GM18526 (cell line): Measurements from ENCODE around the gene TMEM135.

ENCODE experiments used
- POLR2A ChIP-seq: IDR thresholded peaks from 3 replicates; pipeline ENCODE4 v1.6.1; 2011; ENCODE audit not compliant: insufficient read length; ENCODE audit errors: extremely low read depth

TMEM135 gene

DNA sequence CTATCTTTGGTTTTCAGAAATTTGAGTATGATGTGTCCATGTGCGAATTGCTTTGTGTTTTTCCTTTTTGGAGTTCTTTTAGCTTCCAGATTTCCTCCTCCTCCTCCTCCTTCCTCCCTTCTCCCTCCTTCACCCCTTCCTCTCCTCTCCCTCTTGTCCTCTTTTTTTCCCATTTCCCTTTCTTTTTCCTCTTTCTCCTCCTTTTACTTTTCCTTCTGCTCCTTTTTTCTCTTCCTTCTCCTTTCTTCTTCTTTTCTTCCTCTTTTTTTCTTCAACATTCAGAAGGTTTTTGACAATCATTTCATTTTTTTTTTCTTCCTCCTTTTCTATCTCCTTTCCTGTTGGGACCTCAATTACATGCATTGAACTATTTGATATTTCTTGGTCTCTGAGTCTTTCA, 104.9 kb downstream of the TMEM135 start:
- no peak for TF ChIP-seq POLR2A

GRCh38 chr11:87143641-87144040, 105.9 kb downstream of the TMEM135 start:
- TF ChIP-seq POLR2A = no peak

- no peak for TF ChIP-seq POLR2A
Measured at GRCh38 chr11:87144252-87144651, 106.5 kb downstream of the TMEM135 start.

DNA sequence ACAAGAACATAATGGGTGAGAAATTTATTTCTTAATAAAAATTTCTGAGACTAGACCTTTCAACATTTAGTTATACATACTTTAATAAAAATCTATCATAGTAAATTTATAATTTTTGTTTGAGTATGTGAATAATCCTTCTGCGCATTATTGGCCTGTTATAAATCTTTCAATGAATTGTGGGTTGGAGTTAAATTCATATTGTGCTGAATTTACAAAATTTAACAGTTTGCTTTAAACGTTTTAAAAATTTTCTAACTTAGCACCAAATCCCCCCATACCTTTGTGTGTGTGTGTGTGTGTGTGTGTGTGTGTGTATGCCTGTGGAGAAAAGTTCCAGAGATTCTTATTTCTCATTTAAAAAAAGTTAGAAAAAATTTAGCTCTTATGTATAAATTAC, 111.0 kb downstream of the TMEM135 start:
- no peak for TF ChIP-seq POLR2A

DNA sequence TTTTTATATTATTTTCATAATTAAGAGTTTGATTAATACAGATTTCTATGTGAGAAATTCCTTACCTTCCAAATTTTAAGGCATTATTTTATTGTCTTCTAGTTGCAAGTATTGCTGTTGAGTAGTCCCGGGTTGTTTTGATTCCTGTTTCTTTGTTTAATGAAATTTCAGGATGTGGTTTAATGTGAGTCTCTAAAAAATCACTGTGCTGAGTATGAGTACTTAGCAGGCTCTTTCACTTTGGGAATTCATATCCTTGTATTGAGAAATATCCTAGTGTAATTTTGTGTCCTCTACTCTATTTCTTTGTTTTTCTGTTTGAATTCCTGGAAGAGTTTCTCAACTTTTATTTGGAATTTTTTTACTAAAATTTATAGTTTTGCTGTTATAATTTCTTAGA, 113.2 kb downstream of the TMEM135 start:
- TF ChIP-seq POLR2A = no peak

DNA sequence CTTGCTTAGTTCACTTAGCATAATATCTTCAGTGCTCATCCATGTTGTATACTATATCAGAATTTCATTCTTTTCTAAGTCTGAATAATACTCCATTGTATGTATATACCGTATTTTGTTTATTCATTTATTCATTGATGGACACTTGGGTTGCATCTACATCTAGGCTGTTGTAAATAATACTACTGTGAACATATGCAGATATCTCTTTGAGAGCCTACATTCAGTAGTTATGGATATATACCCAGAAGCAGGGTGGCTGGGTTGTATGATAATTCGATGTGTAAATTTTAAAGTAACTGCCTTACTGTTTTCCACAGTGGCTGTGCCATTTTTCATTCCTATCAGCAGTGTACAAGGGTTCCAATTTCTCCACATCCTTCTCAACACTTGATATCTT, 116.5 kb downstream of the TMEM135 start:
- no peak for TF ChIP-seq POLR2A

DNA sequence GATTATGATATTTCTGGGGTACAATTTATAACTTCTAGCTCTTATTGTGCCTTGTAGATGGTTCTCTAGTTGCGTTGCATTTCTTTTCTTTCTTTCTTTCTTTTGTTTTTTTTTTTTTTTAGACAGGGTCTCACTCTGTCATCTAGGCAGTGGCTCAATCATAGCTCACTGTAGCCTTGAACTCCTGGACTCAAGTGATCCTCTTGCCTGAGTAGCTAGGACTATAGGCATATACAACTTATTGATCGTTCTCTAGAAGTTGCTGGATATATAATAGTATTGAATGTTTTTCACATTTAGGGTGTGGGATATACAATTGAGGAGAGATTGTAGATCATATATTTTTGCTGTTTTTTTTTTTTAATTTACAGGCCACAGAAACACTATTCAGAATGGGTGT, 119.2 kb downstream of the TMEM135 start:
- TF ChIP-seq POLR2A = no peak

GRCh38 chr11:87173185-87174039, 135.7 kb downstream of the TMEM135 start:
- TF ChIP-seq POLR2A = no peak

DNA sequence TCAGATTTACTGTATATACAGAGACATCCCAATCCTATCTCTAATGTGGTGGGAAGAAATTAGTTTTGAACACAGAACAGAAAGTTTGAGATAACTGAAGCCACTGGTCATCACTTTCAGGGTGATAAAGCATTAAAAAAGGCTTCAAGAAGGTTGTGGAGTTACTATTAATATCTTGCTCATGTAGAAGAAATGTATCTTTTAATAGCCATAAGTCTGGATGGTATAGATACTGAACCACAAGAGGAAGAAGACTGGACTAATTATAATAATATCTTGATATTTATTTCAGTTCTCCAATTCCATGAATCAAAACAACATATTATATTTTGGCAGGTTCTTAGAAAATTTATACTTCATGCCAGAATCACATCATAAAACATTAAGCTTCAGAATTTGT, 137.1 kb downstream of the TMEM135 start:
- no peak for TF ChIP-seq POLR2A

DNA sequence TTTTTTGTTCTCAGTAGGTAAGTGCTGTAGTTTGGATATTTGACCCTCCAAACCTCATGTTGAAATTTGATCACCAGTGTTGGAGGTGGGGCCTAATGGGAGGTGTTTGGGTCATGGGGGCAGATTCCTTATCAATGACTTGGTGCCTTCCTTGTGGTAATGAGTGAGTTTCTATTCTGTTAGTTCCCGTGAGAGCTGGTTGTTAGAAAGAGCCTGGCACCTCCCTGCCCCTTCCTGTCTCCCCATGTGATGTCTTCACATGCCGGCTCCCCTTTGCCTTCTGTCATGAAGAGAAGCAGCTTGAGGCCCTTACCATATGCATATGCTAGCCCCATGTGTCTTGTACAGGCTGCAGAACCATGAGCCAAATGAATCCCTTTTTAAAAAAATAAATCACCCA, 138.3 kb downstream of the TMEM135 start:
- TF ChIP-seq POLR2A = no peak

DNA sequence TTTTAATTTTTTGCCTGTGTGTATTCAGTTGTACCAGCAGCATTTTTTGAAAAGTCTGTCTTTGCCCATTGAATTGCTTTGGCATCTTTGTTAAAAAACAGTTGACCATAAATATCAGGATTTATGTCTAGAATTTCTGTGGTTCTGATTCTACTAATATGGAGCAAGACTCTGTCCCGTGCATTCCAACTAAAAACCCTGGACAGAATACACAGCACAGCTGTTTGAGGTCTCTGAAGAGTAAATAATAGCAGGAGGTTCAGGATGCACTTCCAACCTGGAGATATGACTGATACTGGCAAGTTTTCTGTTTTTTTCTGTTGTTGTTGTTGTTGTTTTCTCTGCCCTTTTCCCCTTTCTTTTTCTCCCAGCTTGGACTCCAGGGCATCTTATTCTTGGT, 141.9 kb downstream of the TMEM135 start:
- no peak for TF ChIP-seq POLR2A

- no peak for TF ChIP-seq POLR2A
Measured at GRCh38 chr11:87180742-87181141, 143.0 kb downstream of the TMEM135 start.

- TF ChIP-seq POLR2A = no peak
Measured at GRCh38 chr11:87181143-87181542, 143.4 kb downstream of the TMEM135 start.

- no peak for TF ChIP-seq POLR2A
Measured at GRCh38 chr11:87185228-87185627, 147.5 kb downstream of the TMEM135 start.

GRCh38 chr11:87187076-87187475, 149.3 kb downstream of the TMEM135 start:
- TF ChIP-seq POLR2A = no peak

- no peak for TF ChIP-seq POLR2A
Measured at GRCh38 chr11:87187930-87188329, 150.2 kb downstream of the TMEM135 start.

DNA sequence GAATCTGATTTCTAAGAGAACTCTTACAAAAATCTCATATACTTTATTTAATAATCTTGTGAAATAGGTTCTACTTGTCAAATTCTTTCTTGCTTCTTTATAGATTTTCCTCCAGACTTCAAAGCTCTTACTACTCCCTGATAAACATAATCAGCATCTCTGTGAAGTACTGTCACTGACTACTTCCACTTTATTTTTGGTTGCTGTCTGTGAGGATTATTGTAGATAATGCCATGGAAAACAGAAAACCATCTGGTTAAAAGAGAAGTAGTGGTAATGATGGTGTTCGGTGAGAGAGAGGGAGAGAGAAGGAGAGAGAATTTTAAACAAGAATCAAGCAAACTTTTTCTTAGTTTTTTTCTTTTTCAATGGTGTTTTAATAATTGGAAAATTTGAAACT, 152.3 kb downstream of the TMEM135 start:
- TF ChIP-seq POLR2A = no peak

DNA sequence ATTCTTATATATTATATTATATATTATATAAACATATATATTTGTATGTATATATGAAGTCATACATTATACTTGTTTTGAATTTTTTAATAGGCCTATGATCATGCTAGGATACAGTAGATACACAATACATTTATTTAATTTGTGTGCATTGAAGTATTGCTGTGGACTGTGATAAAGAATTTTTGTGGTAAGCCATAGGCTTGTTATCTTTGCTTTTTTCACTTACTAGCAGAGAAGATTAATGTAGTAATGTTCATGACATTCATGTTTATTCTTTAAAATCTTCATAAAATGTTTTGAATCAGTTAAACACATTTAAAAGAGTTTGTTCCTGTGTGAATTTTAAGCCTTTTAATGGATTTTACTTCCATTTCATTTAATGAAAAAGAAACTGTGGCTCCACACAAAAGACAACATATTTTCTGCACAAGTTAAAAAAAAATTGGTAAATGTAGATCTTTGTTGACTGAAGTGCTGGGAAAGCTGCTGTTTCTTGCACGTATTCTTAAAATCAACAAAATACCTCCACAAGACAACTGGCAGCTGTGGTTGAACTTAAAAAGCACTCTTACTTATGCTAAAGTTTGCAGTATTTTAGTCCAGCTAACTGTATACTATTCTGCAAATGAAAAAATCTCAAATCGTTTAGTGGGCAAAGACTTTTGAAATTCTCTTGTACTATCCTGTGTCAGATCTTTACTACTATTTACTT, 156.2 kb downstream of the TMEM135 start:
- TF ChIP-seq POLR2A = no peak
